RWPE1 (cell line): ENCODE data around the gene ELOA.
"Not testable (repeated sequence)": the region's sequence is repeated elsewhere in the genome, so short reads cannot be mapped to it uniquely, and the experiment has no call there.

ENCODE experiments used
- CTCF ChIA-PET: fragments of 350-600 bp; sonication (Branson Sonifier 250); formaldehyde crosslinking; extraction: SDS; loops from one replicate; lab custom pipeline; 2021; lab: Yijun Ruan, JAX
- POLR2A ChIA-PET: fragments of 400-600 bp; formaldehyde crosslinking; extraction: SDS; loops from one replicate; lab custom pipeline; 2020; ENCODE audit warnings: antibody characterized with exemption; ENCODE audit not compliant: low non-redundant PET; lab: Yijun Ruan, JAX
- DNase-seq: peaks from one replicate; pipeline ENCODE4 v3.0.0; 2012; ENCODE audit warnings: low spot score
- H3K27ac ChIP-seq: fragments of 450-650 bp; 2 replicates; pipeline ENCODE4 v1.5.1; 2017
- CTCF ChIP-seq: fragments of 450-650 bp; conservative IDR thresholded peaks from 2 replicates; pipeline ENCODE4 v1.5.1; 2017; ENCODE audit warnings: low read depth, mild to moderate bottlenecking

The ELOA gene

DNA sequence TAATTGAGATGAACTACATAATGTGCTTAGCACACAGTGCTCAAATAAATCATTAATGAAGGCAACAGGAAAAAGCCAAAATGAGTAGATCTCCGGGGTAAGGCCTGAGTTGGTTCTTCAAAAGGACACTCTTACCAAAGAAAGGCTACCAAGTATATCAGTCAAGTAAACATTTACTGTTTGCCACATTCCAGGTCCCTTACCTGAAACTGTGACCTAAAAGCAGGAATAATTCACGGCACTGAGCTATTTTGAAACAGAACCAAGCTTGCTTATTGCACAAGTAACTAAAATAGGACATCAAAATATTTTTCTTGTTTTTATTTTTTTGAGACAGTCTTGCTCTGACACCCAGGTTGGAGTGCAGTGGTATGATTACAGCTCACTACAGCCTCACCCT is 32.9 kb downstream of the ELOA start:
- ChIA-PET CTCF (interaction anchor here (0.6 kb wide), 1 partner anchor 84 kb away, joined by 5 read pairs; no protein-coding TSS in a partner anchor), POLR2A (no interaction called here)
- DNase-seq: no peak
- TF ChIP-seq CTCF: no peak
- H3K27ac ChIP-seq: no peak overlapping the region

DNA sequence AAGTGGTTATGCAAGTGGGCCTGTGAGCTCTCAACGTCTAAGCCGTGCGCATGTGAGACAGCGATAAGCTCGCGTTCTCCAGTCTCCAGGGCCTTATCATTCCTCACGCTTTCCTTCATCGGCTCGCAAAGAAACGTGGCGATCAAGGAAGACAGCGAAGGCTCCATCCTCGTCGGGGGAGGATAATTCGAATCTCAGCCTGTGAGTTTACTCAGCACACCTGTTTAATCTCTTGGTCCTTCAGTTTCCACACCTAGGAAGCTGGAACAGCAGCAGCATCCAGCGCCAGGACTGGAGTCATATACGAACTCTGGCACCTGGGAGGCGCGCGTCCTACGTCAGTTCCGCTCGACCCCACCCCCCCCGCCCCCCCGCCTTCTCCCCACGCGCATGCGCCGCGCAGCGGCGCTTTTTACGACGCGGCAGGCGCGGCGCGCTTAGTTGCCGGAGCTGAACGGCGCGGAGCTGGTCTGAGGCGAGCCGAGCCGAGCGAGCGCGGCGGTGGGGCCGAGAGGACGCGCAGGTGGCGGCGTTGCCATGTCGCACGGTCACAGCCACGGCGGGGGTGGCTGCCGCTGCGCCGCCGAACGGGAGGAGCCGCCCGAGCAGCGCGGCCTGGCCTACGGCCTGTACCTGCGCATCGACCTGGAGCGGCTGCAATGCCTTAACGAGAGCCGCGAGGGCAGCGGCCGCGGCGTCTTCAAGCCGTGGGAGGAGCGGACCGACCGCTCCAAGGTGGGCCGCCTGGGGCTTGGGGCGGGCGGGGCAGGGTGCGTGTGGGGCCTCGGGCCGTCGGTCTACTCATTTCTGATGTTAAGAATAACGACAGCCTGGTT is 34.9 kb downstream of the ELOA start, which contains the start of gene PITHD1:
TSS of gene PITHD1 (plus strand) at position 440 of the 836 bp plus-strand sequence. CDS start at position 538, 98 bp downstream.
- TF ChIP-seq CTCF: no peak
- DNase-seq: peak; percentile 98
- H3K27ac ChIP-seq: peak within 1 kb of the TSS; percentile 84
- ChIA-PET POLR2A (interaction anchor here (1.0 to 1.1 kb wide), 2 partner anchors 14 to 21 kb away, joined by 3 to 5 read pairs; no protein-coding TSS in a partner anchor), CTCF (interaction anchor here (0.6 to 1.8 kb wide), 3 partner anchors 10 to 289 kb away, joined by 3 to 6 read pairs (median 3); no protein-coding TSS in a partner anchor)

GRCh38 chr1:23779826-23780371 is 36.6 kb downstream of the ELOA start:
- POLR2A ChIA-PET: interaction anchor here (0.6 to 1.8 kb wide), 2 partner anchors 21 to 34 kb away, joined by 4 to 15 read pairs; partner anchors contain the start of gene GALE
- H3K27ac ChIP-seq: no peak overlapping the region
- TF ChIP-seq CTCF: no peak
- CTCF ChIA-PET: interaction anchor here (1.1 to 1.8 kb wide), 3 partner anchors 9 to 12 kb away, joined by 3 to 6 read pairs (median 4); partner anchors contain the start of gene LYPLA2
- DNase-seq: peak; percentile 64

- DNase-seq, CTCF ChIA-PET, H3K27ac ChIP-seq, POLR2A ChIA-PET: not testable (repeated sequence)
Observed at GRCh38 chr1:23783141-23783540, 39.9 kb downstream of the ELOA start.

DNA sequence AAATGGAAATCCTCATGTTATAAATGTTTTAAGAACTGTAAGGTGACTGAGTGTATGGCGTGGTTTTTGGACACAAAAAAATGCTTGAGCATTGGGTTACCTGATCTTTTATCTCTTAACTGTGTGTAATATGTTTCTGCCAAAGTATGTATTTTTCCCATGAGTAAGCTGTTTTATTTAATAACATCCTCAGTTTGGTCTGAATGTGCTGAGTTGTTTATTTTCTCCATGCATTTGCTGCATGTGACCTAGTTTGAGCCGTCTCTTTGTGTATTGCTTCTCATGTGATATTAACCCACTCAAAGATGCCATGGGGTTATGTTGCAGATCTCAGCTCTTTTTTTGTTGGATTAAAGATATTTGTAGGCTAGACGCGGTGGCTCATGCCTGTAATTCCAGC is 41.6 kb downstream of the ELOA start:
- H3K27ac ChIP-seq: no peak overlapping the region
- CTCF ChIA-PET: interaction anchor here (0.7 kb wide), 1 partner anchor 8 kb away, joined by 3 read pairs; no protein-coding TSS in a partner anchor
- no peak for TF ChIP-seq CTCF
- DNase-seq: no peak
- POLR2A ChIA-PET: interaction anchor here (0.7 kb wide), 1 partner anchor 81 kb away, joined by 8 read pairs; no protein-coding TSS in a partner anchor

GRCh38 chr1:23787701-23788100 is 44.4 kb downstream of the ELOA start:
- CTCF ChIA-PET: interaction anchor here (1.7 kb wide), 1 partner anchor 8 kb away, joined by 6 read pairs; no protein-coding TSS in a partner anchor
- POLR2A ChIA-PET: no interaction called here
- DNase-seq: no peak

More at GRCh38 chr1:23787701-23788100, 44.4 kb downstream of the ELOA start:
- no peak overlapping the region for H3K27ac ChIP-seq
- no peak for TF ChIP-seq CTCF
